Measurements from ENCODE around the gene TSC2. TPM values are rescaled to one million over a fixed set of nuclear protein-coding genes. Genes with fewer than 3 reads are reported as not detected.

TSC2 gene
- total RNA-seq, 1 experiment from 2014 or later, result 59.3 TPM

DNA sequence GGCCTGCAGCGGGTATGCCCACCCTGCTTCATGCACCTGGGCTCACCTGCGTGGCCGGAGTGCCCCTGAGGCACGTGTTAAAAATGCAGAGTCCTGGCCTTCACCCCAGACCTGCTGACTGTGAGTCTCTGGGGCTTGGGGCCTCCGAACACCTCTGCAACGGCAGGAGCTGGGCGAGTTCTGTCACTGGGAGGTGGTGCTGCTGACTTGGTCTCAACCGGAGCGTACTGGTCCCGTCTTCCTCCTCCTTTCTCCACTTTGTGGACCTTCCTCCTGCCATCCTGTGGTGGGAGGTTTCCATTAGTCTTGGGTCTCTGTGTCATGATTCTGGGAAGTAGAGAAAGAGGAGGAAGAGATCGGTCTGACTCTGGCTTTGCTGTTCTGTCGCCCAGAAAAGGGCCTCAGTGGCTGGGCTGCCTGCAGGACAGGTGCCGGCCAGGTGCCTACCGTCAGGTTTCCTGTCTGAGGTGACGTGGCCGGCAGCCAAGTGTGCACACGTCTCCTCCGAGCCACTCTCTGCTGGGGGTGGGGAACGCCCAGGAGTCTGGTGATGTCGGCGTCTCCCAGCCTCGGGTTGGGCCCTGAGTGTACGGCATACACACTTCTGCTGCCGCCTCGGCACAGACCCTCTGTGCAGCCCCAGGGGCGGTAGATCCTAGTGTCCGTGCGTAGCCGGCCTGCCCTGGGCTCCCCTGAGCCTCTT lies 6.9 kb downstream of the TSC2 start:
- Histone ChIP-seq H3K36me3 (ENCODE audit: low read depth, low read length) (no peaks in the 10 kb centered on the region; the same call in 1 of the 2 replicates), H3K9me2 (replicated peaks; ENCODE audit: low read length) (no peaks in the 10 kb centered on the region), H3K4me1 (ENCODE audit: insufficient read depth, low read length) (no peaks in the 10 kb centered on the region), H3K79me2 (ENCODE audit: low read length) (peaks cover under 1% of the 10 kb centered on the region), H2AFZ (ENCODE audit: low read length) (no peak overlapping the region), H3K27ac (ENCODE audit: low read length) (no peak overlapping the region), H3K9ac (ENCODE audit: low read length) (no peak overlapping the region), H3F3A (ENCODE audit: low read length, unreplicated experiment) (no peaks in the 10 kb centered on the region), H3K4me2 (ENCODE audit: low read length) (no peak overlapping the region), H3K9me3 (ENCODE audit: low read length) (no peaks in the 10 kb centered on the region), H3K4me3 (ENCODE audit: low read length) (no peak overlapping the region), H3K27me3 (ENCODE audit: low read length) (no peaks in the 10 kb centered on the region), H4K20me1 (ENCODE audit: low read length) (no peaks in the 10 kb centered on the region)
- DNase-seq, result no peak
- BruUV-seq (replicated peaks), result no TSS peak
- intact Hi-C loops (cut with micrococcal nuclease), result no loop called here
- no peak for ATAC-seq
- ChIA-PET POLR2A (ENCODE audit: unreplicated experiment) (no interaction called here), CTCF (no interaction called here)
- no peak for TF ChIP-seq EZH2 (IDR thresholded peaks at IDR 0.05; ENCODE audit: low read length, unreplicated experiment)
- TF ChIP-seq EZH2phosphoT487 (IDR thresholded peaks at IDR 0.05; ENCODE audit: borderline replicate concordance, low read length), result no peak
- TF ChIP-seq CTCF (conservative IDR thresholded peaks at IDR 0.05; ENCODE audit: low read depth, low read length), result no peak

GRCh38 chr16:2056077-2056476 lies 8.3 kb downstream of the TSC2 start:
- Histone ChIP-seq H3K4me2 (ENCODE audit: low read length) (no peak overlapping the region), H4K20me1 (ENCODE audit: low read length) (no peaks in the 10 kb centered on the region), H3F3A (ENCODE audit: low read length, unreplicated experiment) (no peaks in the 10 kb centered on the region), H3K27me3 (ENCODE audit: low read length) (no peaks in the 10 kb centered on the region), H3K4me1 (ENCODE audit: insufficient read depth, low read length) (no peaks in the 10 kb centered on the region), H3K4me3 (ENCODE audit: low read length) (no peak overlapping the region), H3K9ac (ENCODE audit: low read length) (no peak overlapping the region), H3K9me2 (replicated peaks; ENCODE audit: low read length) (no peaks in the 10 kb centered on the region), H3K9me3 (ENCODE audit: low read length) (no peaks in the 10 kb centered on the region), H3K79me2 (ENCODE audit: low read length) (no peaks in the 10 kb centered on the region), H2AFZ (ENCODE audit: low read length) (no peak overlapping the region), H3K27ac (ENCODE audit: low read length) (no peak overlapping the region), H3K36me3 (ENCODE audit: low read depth, low read length) (no peaks in the 10 kb centered on the region; the same call in 1 of the 2 replicates)
- no TSS peak for BruUV-seq (replicated peaks)
- DNase-seq (peak; percentile 15), ATAC-seq (peak; percentile 46)
- ChIA-PET CTCF (interaction anchor here (0.6 to 1.7 kb wide), 3 partner anchors 28 to 85 kb away, joined by 3 to 4 read pairs (median 4); no protein-coding TSS in a partner anchor), POLR2A (ENCODE audit: unreplicated experiment) (no interaction called here)
- peak; percentile 46 for TF ChIP-seq CTCF (conservative IDR thresholded peaks at IDR 0.05; ENCODE audit: low read depth, low read length)
- TF ChIP-seq EZH2 (IDR thresholded peaks at IDR 0.05; ENCODE audit: low read length, unreplicated experiment), result no peak
- intact Hi-C loops (cut with micrococcal nuclease), result loop anchor here (2.0 kb wide), 1 partner anchor 33 kb away; no protein-coding TSS in a partner anchor

Data from PC-3 (cell line).